HG03175 (cell line): ENCODE data around the gene PHF3.

Experiments used
- ATAC-seq: cut with Tn5 transposase; IDR thresholded peaks from one replicate; pipeline ENCODE4 v1.9.1; 2021; ENCODE audit warnings: mild to moderate bottlenecking, moderate library complexity; ENCODE audit not compliant: unreplicated experiment

The PHF3 gene

GRCh38 chr6:63757826-63758225, 122.2 kb downstream of the PHF3 start:
- no peak for ATAC-seq

- no peak for ATAC-seq
Observed at GRCh38 chr6:63759605-63760105, 124.1 kb downstream of the PHF3 start.

GRCh38 chr6:63760199-63760598, 124.6 kb downstream of the PHF3 start:
- ATAC-seq: no peak

GRCh38 chr6:63764318-63764916, 128.8 kb downstream of the PHF3 start:
- ATAC-seq: no peak
